Caki2 (cell line): ENCODE measurements around the gene UBE3D. TPM values are rescaled to one million over a fixed set of nuclear protein-coding genes. Genes with fewer than 3 reads are reported as not detected.
A peak's percentile ranks its signal among the peaks of the same experiment; 100 is the strongest.
"Not testable (repeated sequence)": the region's sequence is repeated elsewhere in the genome, so short reads cannot be mapped to it uniquely, and the experiment has no call there.

ENCODE experiments used
- DNase-seq: peaks from one replicate; pipeline ENCODE4 v3.0.0-alpha.2; 2015; ENCODE audit warnings: low read depth
- in situ Hi-C: cut with HindIII; loops from 2 replicates; pipeline ENCODE4 v1.10.0; 2016; ENCODE audit warnings: low sequenced_read_pairs, low pct_unique_long_range_greater_than_20kb, mixed read lengths
- total RNA-seq: library from RNA; depleted of rRNA; stranded (reverse); fragments of >200 nt; shearing (Covaris generic); gene quantifications from 2 replicates; pipeline ENCODE4 v1.2.3, GENCODE V29; 2014; ENCODE audit warnings: low replicate concordance

UBE3D gene
- total RNA-seq, 1 experiment from 2014 or later = 2.9 TPM

GRCh38 chr6:82893889-82894652 is 171.6 kb downstream of the UBE3D start:
- no peak for DNase-seq
- in situ Hi-C loops = no loop called here

GRCh38 chr6:82891503-82891902 is 174.1 kb downstream of the UBE3D start:
- in situ Hi-C loops = not testable (repeated sequence)

GRCh38 chr6:82891076-82891475 is 174.6 kb downstream of the UBE3D start:
- DNase-seq = no peak
- in situ Hi-C loops = no loop called here

More at GRCh38 chr6:82891503-82891902, 174.1 kb downstream of the UBE3D start:
- DNase-seq = not testable (repeated sequence)

DNA sequence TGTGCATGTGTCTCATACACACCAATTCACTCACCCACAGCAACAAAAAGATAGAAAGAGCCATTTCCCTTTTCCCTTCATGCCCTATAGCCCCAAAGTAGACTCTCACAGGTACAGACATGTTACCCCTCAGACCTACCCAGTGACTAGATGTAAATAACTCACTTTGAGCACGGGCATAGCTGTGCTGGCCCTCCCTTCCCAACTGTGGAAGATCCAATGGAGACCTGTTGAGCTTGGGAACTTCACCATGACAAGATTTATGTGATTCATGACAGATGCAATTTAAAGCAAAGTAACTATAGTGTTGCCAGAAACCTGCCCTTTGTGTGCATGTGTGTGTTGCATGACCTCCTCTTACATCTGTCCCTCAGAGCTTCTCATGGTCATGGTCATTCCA is 175.4 kb downstream of the UBE3D start:
- in situ Hi-C loops = no loop called here

GRCh38 chr6:82889143-82889542 is 176.5 kb downstream of the UBE3D start:
- DNase-seq = no peak
- in situ Hi-C loops = no loop called here

More for the DNA sequence above, 175.4 kb downstream of the UBE3D start:
- DNase-seq = no peak

DNA sequence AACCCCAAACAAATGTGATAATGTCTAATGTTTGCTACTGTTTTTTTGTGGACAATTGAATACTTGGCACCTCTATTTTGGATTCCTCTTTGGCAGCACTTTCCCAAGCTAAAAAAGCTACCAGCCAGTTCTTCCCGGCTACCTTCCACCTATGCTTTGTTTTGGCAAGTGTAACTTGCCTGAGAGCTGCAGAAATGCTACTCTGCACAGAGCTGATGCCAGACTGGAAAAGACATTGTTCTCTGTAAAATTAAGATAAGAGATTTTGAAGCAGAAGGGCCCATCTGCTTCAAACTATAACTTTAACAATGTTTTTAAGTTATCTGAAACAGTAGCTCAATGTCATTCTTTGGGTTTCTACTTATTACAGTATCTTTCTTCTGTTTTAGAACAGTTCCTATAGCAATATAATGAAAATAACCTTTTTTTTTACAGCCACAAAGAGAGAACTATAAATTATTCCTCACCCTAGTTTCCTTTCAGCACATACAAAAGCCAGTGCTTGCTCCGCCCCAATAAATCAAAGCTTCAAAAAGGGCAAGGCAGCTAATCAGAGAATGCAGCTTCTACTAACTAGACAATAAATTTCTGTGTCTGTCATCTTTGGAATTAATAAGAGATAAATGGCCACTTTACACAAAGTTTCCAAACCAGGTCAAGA is 183.1 kb downstream of the UBE3D start:
- in situ Hi-C loops = no loop called here

GRCh38 chr6:82881519-82881918 is 184.1 kb downstream of the UBE3D start:
- no peak for DNase-seq
- in situ Hi-C loops = no loop called here

More for the DNA sequence above, 183.1 kb downstream of the UBE3D start:
- no peak for DNase-seq

DNA sequence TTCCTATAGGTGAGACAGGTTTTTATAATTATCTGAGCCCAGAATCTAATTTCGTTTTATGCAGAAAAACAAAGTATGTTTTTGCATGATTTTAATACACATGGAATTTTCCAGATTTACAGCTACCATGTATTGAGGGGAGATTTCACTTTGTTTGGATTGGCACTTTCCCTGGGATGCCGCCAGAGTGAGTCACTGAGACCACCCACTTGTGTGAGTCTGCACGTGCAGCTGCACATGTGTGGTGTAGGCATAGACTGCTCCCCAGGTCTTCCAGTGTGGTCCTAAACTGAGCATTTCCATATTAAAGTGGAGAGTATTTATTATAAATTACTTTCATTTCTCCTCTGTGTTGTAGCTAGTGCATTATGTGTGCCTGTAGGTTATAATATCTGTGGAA is 186.8 kb downstream of the UBE3D start:
- DNase-seq = no peak
- in situ Hi-C loops = no loop called here

- peak; percentile 90 for DNase-seq
- in situ Hi-C loops = no loop called here
Observed at GRCh38 chr6:82877213-82878195, 188.1 kb downstream of the UBE3D start.

DNA sequence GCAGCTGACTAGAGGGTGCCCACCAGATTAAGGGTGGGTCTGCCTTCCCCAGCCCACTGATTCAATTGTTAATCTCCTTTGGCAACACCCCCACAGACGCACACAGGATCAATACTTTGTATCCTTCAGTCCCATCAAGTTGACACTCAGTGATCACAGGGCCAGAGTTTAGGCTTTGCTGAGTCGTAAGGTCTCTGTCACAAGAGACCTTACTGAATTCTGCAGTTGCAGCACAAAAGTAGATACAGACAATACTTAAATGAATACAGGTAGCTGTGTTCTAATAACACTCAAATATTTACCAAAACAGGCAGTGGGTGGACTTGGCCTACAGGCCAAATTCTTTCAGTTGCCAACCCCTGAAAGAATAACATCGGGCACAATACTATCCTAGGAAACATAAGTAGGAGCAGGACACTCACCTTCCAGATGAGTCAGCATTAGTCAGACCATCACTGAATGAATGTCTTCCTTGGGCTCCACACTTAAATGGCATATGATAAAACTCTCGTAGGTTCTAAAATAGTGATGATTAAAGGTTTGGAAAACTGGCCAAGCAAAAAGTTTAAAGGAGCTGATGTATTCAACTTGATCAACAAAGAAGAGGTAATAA is 190.0 kb downstream of the UBE3D start:
- DNase-seq = peak; percentile 92
- in situ Hi-C loops = no loop called here

GRCh38 chr6:82874867-82875266 is 190.8 kb downstream of the UBE3D start:
- in situ Hi-C loops = no loop called here
- no peak for DNase-seq

DNA sequence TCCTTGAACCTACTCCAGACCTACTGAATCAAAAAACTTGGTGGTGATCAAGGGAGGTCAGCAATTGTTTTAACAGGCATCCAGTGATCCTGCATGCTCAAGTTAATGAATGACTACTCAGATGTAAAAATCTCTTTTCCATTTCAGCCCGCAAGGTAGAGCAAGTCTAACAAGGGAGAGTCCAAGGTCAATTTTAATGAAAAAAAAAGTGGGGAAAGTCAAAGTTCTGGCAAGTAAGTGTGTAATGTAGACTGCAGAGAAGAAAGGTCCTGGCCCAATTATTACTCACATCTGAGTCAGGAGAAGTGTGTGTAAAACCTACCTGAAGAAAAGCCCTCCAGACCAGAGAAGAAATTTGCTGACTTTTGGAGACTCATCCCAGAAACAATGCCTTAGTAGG is 193.5 kb downstream of the UBE3D start:
- in situ Hi-C loops = no loop called here
- DNase-seq = no peak

DNA sequence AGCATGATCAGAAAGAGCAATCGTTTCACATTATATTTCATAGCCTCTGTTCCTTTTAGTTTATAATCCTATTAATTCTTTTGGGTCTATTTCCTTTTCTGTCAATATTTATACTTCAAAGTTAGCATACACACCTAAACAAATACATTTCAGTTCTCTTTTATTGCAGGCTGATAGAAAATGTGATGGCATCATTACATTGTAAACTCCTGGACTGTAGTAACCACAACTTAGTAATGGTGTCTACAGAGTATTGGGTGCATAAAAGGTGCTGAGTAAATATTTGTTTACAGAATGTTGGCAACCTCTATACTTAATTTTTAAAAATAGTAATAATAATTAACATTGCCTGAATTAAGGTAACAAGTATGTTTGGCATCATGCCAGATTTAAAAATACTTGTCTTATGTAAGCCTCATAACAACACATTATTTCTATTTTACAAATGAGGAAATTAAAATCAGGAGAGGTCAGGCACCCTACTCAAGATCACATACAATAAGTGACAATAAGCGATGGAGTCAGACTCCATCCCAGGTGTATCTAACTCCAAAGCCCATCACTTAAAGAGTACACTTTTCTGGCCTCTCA is 195.0 kb downstream of the UBE3D start:
- in situ Hi-C loops = no loop called here

GRCh38 chr6:82869493-82869892 is 196.1 kb downstream of the UBE3D start:
- DNase-seq = no peak
- in situ Hi-C loops = no loop called here

More for the DNA sequence above, 195.0 kb downstream of the UBE3D start:
- no peak for DNase-seq

DNA sequence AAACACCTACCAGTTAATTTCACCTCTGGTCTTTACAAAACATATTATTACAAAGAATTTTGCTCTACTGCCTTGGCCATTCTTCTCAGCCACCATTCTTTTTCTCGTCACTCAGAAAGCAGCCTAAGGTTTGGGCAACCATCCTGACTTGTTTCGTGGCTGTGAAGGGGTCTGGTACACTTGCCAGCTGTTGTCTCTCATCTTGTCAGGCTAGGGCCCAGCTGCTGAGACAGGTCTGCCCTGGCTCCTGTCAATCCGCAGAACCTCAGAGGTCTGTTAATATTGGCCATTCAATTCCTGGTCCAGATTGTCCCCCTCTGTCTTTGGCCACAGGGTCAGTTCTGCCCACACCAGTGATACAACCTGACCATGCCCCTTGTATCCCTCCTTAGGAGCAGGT is 197.7 kb downstream of the UBE3D start:
- in situ Hi-C loops = no loop called here

GRCh38 chr6:82866446-82866845 is 199.2 kb downstream of the UBE3D start:
- in situ Hi-C loops = no loop called here
- no peak for DNase-seq

More for the DNA sequence above, 197.7 kb downstream of the UBE3D start:
- no peak for DNase-seq

- in situ Hi-C loops = no loop called here
- DNase-seq = no peak
Observed at GRCh38 chr6:82865461-82865860, 200.2 kb downstream of the UBE3D start.

DNA sequence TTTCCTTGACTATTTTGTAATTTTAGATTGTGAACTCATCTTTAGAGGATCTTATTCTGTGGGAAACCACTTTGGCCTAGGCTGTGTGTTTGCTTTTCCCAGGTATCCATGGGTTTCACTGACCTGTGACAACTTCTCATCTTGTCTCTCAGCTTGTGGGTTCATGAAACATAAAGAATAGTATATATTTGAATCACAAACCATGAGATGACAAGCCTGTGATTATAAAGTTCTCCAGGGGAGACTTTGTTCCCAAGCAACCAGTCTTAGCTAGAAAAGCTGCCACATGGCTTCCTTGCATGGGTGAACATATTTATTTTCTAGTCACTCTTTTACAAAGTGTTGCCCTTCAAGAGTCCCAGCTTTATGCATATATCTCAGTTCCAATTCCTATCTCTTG is 201.9 kb downstream of the UBE3D start:
- DNase-seq = peak; percentile 51
- in situ Hi-C loops = no loop called here
